ENCODE measurements around the gene GCDH.

Gene GCDH

GRCh38 chr19:12940897-12941296, 49.9 kb downstream of the GCDH start:
- DNase-seq (ENCODE audit: low spot score): no peak

- DNase-seq (ENCODE audit: low spot score): no peak
These were observed 52.6 kb downstream of the GCDH start for GRCh38 chr19:12943437-12944044.

- no peak for DNase-seq (ENCODE audit: low spot score)
These were observed 53.2 kb downstream of the GCDH start for GRCh38 chr19:12944104-12944674.

- peak; percentile 98 for DNase-seq (ENCODE audit: low spot score)
These were observed 54.6 kb downstream of the GCDH start, which contains the start of gene RAD23A for GRCh38 chr19:12945479-12946091. Gene RAD23A, plus strand, starts transcription at chr19:12945862. Its CDS starts 87 bp downstream, at chr19:12945949.

GRCh38 chr19:12946092-12946721, 55.2 kb downstream of the GCDH start:
- DNase-seq (ENCODE audit: low spot score): no peak

- no peak for DNase-seq (ENCODE audit: low spot score)
These were observed 56.0 kb downstream of the GCDH start for GRCh38 chr19:12946731-12947496.

- no peak for DNase-seq (ENCODE audit: low spot score)
These were observed 57.0 kb downstream of the GCDH start for GRCh38 chr19:12947702-12948611.

- no peak for DNase-seq (ENCODE audit: low spot score)
These were observed 57.8 kb downstream of the GCDH start for GRCh38 chr19:12948612-12949362.
